Stimulated activated CD8-positive, alpha-beta memory T cell treated with anti-CD3 and anti-CD28 coated beads, Interleukin-7, amount 100 ng/mL, for 48 hours (primary cell): ENCODE results near the gene MED27.

Source experiments
- DNase-seq, 2 donors: peaks; one replicate each; pipeline ENCODE4 v3.0.0-alpha.2; 2020; ENCODE audit warnings: low read depth in 1 of 2; ENCODE audit errors: extremely low read depth in 1 of 2

Gene MED27

DNA sequence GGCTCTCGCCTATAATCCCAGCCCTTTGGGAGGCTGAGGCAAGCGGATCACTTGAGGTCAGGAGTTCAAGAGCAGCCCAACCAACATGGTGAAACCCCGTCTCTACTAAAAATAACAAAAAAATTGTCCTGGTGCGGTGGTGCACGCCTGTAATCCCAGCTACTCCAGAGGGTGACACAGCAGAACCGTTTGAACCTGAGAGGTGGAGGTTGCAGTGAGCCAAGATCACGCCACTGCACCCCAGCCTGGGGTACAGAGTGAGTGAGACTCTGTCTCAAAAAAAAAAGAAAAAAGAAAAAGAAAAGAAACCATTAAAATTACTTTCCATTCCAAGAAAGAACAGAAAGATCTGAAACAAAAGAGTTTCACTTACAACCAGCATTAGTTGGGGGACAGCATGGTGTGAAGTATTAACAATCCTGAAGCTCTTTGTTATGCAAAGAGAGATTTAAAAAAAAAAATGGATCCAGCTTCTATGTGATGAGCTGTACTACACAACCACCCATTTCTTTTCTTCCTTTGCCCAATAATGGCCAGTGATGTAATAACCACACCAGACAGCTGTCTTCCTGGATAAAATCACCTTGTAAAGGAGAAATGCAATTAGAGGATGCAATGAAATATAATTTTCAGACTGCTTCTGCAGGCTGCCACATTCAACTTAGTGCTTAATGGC lies 76.9 kb downstream of the MED27 start:
- no peak for DNase-seq

DNA sequence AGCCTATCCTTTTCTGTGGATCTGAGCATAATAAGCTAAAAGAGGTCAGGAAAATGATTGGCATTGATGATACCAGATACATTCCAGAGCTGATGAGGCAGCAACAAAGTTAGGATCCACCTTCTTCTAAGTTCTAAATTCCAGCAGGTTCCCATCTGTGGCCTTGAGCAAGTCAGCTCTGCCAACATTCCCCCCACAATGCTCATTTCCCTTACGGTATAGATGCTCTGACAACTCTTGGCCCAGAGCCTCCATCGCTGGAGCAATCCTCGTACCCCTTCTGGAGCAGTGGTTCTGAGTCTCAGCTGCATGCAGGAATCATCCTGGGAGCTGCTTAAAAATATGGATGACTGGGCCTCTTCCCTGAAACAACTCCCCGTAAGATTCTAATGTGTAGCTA lies 78.1 kb downstream of the MED27 start:
- DNase-seq: no peak

DNA sequence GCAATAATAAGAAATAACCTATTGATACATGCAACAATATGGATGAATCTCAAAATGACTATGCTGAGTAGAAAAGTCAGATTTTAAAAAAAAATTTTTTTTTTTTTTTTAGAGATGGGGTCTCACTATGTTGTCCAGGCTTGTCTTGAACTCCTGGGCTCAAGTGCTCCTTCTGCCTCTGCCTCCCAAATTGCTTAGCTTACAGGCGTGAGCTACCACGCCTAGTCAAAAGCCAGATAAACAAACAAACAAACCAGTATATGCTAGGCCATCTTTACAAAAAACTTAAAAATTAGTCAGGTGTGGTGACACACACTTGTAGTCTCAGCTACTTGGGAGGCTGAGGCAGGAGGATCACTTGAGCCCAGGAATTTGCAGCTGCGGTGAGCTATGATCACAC lies 79.0 kb downstream of the MED27 start:
- no peak for DNase-seq

DNA sequence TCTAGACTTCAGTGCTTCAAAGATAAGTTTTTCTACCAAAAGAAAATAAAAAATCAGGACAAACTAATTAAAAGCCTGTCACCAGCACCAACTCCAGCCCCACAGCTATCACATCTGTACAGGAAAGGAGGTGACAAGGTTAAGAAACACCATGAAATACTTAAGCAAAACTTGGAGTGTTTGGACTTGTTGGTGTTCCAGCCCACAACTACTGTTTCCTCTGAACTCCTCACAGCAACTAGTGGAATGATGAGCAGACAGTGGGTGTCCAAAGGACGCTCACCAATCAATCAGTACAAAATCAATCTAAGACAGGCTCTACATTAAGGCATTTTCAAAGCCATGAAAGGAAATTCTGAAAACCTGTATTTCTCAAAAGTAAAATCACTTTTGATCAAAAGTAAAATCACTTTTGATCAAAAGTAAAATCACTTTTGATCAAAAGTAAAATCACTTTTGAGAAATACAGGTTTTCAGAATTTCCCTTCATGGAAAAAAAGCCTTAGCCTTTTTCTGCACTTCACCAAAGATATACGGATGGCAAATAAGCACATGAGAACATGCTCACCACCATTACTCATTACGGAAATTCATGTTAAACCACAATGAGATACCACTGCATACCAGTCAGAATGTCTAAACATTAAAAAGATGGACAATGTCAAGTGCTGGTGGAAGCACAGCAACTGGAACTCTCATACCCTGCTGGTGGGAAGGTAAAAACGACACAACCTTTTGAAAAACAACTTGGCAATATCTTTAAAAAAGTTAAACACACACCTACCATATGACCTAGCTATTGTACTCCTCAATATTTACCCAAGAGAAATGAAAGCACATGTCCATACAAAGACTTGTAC lies 79.7 kb downstream of the MED27 start:
- DNase-seq: no peak

DNA sequence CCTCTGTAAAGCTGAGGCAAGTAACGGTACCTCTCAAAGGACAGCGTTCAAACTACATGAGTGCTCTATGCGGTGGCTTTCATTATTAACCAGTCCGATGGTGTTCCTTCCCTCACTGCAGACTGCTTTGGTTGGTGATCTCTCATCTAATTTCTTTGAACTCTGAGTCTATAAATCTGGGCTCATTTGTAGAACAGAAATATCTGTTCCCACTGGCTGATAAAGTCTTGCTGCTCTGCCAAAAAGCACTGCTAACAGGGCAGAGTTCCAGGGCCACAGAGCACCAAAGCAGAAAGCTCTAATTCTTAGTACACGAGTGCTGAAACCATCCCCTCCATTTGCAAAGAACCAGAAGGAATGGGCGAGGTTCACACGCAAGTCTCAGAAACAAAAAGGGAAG lies 81.9 kb downstream of the MED27 start:
- no peak for DNase-seq

DNA sequence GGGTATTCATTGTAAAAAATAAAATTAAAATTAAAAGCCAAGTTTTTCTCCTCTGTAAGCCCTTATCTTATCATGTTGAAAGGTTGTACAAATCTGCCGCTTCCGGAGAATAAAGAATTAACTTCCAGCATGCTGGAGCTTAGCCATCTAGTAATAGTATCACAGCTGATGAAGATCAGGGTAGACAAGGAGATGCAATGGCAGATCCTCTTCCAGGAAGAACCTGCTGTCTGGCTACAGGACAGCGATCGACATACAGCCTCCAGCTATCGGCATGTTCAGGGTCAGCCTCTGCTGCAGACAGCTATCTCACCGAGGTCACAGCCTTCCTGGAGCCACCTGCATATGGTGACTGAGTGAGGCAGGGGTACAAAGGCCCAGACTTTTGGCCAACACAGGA lies 82.6 kb downstream of the MED27 start:
- DNase-seq: no peak

DNA sequence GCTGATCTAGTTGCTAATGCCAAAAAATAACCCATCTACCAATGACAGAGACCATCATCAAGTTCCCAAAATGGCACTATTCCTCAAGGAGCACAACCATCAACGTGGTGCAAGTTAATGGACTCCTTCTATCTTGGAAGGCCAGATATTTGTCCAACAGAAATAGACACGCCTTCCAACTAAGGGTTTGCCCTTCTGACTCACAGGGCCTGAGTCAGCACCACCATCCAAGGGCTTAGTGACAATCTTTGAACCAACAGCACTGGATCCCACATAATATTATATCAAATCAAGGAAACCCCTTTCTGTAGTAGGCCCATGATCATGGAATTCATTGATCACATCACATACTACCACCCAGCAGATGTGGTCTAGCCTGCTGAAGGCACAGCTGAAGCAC lies 84.3 kb downstream of the MED27 start:
- DNase-seq: no peak

DNA sequence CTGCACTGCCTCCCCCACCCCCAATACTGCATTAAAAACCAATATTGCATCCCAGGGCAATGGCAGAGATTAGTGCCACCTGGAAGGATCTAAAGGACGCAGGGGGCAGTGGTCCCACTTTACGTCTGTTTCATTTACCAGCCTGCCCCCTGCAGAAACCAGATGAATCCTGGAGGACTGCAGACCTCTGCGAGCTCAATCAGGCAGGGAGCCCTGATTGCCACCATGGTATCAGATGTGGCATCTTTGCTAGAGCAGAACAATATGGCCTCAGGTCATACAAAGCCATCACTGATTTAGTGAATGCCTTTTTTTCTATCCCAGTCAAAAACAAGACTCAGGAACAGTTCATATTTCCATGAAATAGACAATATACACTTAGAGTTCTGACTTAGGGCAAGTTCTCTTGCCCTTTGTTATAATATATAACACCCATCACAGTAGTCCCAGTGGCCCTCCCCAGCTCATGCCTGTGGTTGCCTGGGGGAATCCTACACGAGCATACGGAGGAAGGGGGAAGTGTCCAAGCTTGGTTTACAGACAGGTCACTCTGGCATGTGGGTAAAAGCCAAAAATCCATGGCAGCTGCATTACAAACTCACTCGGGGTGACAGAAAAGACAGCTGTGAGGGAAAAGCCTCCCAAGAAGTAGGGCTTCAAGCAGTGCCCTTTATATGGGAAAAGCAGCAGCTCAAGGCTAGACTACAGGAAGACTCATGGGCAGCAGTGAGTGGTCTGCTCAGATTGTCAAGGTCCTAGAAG lies 85.1 kb downstream of the MED27 start:
- no peak for DNase-seq

DNA sequence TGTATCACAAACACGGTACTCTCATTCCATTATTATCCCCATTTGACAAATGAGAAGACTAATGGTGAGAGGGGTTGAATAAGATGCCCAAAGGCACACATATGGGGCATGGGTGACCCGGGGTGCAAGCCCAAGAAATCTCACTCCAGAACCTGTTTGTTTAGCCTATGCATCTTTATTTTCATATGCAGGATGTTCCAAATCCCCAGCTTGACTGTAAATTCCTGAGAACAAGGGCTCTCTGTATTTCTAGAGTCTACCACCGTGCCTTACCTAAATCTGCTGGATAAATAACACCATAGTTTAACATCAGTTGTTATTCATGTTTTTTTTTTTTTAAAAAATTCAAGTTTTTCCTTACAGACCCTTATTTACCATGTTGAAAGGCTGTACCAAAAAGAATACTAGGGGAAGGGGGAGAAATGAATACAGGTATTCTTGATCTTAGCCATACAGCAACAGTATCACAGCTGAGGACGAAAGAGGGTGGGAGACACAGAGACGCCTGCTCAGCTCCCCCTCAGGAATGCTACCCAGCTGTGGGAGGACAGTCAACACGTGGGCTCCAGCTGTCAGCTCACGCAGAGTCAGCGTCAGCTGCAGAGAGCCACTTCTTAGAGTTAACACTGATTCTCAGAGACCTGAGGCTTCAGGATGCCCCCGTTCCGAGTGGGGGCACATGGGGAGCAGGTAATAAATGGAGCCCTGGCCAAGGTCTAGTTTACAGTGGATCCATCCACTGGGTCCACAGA lies 86.6 kb downstream of the MED27 start:
- DNase-seq: no peak

DNA sequence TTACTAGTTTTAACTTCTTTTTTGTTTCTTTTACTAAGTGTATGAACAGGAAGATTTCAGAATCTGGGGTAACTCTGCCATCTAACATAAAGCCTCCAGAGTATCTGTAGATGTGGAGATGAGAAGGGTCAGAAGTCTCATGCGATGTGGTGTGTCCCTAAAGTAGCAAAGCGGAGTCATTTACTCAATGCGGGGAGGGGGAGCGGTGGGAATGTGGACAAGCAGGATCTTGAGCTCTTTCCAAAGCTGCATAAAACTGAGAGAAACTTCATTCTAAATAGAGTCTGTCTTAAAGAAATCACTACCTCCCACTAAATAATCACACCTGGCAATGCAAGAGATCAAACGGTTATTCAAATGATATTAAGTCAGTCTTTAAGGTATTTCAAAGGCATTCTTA lies 92.4 kb downstream of the MED27 start:
- no peak for DNase-seq

DNA sequence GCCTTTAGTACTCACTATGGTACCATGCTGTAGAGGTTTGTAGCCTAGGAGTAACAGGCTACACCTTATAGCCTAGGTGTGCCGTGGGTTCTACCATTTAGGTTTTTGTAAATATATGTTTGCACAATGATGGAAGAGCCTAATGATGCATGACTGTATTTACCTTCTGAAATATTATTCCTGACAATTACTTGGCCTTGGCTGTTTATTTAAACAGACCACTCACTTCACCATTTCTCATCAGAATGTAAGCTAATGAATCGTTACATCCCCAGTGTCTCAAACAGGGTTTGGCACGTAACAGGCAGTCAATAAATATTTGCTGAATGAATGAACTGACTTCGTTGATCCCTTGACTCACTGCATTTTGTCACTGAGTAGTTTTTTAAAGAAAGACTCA lies 93.1 kb downstream of the MED27 start:
- no peak for DNase-seq

DNA sequence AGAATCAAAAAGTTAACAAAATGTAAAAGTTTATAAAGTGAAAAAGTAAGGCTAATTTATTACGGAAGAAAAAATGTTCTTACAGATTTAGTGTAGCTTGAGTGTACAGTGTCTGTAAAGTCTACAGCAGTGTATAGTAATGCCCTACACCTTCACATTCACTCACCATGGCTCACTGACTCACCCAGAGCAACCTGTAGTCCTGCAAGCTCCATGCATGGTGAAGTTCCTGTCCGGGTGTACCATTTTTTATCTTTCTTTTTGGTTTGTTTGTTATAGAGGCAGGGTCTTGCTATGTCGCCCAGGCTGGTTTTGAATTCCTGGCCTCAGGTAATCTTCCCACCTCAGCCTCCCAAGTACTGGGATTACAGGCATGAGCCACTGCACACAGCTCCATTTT lies 93.6 kb downstream of the MED27 start:
- DNase-seq: no peak

DNA sequence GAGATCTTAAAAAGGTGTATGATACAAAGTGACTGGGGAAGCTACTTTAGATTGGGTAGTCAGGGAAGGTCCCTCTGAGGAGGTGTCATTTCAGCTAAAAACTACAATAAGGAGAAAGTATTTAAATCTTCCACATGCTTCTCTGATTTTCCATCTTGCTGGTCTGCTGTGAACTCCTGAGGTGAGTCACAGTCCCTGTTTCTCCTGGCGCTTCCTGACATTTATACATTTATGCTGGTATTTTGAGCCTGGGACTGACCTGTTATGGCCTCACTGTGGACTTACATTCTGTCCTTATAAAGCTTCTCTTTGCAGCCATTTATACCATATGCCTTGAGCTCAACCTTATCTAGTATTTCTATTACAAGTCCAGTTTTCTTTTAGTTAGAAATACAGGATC lies 95.1 kb downstream of the MED27 start:
- no peak for DNase-seq

DNA sequence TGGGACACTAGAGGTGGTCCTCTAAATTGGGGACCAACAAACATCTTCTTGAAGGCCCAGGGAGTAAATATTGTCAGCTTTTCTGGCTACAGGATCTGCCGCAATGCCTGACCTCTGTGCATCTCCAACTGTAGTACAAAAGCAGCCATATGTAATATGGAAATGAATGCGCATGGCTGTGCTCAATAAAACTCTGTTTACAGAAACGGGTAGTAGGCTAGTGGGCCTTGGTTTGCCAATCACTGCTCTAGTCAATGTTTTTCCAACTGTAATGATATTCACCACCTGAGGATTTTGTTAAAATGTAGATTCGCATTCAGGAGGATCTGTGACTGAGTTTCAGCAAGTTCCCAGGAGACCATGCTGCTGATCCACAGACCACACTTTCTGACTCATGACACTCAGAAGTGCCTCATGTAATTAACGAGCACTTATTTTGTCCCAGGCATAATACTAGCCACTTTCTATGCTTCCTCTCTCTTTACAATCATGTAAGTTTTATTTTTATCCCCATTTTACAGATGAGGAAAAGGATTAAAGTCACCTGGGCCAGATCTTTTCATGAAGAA lies 96.9 kb downstream of the MED27 start:
- no peak for DNase-seq

DNA sequence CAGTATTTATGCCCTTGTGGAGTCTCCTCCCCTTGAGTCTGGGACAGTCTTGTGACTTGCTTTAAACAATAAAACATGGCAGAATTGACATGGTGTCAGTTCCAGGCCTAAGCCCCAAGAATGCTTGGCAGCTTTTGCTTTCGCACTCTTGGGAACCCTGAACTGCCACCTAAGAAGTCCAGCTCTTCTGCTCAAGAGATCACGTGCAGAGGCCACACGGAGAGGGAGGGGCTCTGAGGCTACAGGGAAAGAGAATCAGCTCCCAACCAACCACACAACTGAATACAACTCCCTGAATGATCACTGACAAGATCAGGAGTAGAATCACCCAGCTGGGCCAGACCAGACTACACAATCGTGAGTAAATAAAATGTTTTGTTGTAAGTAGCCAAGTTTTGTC lies 97.6 kb downstream of the MED27 start:
- DNase-seq: no peak

DNA sequence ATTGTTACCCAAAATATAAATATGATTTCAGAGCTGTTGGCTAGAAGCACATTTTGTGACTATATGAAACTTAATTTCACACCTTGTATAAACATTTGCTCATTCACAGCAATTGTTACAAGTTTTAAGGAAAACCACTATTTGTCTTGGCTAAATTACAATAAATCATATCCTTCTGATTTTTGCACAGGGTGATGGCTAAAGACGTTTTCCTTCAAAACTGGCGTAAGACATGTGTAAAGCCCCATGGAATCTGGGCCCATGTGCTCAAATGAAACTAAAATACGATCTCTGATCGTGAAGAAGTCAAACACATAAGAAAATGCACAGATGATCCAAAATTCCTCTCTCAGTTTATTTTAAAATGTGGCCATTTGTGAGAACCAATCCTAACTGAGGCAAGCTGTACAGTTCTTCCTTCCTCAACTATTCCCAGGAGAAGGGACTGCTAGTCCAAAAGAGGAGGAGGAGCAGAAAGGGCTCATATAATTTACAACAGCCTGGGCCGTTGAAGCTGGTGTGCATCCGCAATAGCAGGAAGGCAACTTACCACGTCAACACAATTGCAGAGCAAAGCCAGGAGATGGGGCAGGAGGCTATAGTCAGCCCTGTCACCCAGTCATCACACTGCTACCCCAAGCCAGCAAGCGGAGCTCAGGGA lies 98.4 kb downstream of the MED27 start:
- DNase-seq: no peak

DNA sequence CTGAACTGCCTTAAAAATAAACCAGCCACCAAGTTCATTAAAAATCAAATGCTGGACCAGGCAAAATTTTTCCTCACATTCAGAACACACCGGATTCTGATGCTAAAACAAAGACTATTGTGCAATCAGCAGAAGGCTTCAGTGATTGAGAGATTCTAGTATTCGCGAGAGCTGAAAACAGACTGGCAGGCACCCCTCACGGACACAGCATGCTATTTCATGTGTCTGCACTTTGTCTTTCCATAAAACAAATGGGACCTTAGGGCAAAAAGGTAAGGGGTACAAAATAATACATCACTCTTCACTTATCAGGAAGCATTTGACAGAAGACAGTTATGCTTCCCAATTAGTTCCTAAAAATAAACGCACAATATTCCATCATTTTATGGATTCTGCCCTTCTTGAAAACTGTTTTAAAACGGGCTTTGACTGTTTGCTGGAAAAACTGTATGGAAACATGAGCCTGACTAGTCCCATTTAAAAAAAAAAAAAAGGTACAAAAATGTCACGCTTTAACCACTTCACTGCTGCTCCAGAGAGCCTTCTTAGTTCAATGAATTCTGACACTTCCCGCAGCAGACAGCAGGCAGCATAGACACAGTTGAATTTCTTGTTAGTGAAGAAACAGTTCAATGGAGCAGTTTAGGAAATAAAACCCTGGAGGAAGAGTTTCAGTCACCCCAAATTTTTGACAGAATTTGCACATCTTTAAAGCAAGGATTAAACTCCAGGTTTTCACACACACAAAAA lies 99.2 kb downstream of the MED27 start:
- no peak for DNase-seq

DNA sequence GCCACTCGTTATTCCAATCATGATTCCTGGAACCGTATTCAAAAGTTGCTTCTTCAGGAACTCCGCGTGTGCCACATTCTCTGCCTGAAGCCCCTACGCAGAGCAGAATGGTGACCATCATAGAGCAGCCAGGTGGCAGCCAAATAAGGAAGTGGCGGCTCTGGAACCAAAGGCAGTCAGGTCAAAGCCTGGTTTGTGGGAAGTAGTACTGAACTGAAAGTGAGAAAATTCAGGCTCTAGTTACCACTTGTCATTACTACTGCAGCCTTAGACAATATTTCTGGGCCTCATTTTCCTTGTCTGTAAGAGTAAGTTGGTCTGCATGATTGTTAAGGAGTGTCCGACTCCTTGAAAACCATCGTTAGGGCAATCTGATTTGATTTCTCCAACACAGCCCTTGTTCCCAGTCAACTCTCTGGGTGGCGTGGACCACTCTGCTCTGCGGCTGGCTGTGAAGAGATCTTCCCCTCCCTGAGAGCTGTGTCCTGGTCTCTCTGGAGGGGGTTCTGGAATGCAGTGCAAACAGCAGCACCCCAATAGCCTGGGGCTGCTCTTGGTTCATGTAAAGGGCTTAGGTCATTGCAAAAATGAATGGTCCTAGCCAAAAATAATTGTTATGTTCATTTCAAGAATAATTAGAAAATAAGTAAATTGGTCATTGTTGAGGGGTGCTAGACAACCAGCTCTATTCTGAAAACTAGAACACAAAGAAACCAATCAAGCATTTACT lies 102.4 kb downstream of the MED27 start:
- no peak for DNase-seq
